Neutrophil (primary cell): ENCODE measurements around the gene GRB14.

Experiments
- H3K27ac ChIP-seq: fragments of 200-600 bp; sonication (generic); 2 replicates; pipeline ENCODE4 v1.5.1; 2016; ENCODE audit warnings: mild to moderate bottlenecking, moderate library complexity
- H3K27me3 ChIP-seq: fragments of 200-600 bp; sonication (generic); 2 replicates; pipeline ENCODE4 v1.6.0; 2016; ENCODE audit warnings: mild to moderate bottlenecking
- H3K36me3 ChIP-seq: fragments of 200-600 bp; sonication (generic); 2 replicates; pipeline ENCODE4 v1.5.1; 2017
- H3K4me1 ChIP-seq, 2 experiments: fragments of 200-600 bp in 1 of 2; sonication (generic) in 1 of 2; 1 replicate in 1 of 2; 2 replicates in 1 of 2; pipeline versions ENCODE4 v1.5.1 to v1.6.1; 2013 to 2016; ENCODE audit warnings: low read depth in 1 of 2, low read length in 1 of 2, mild to moderate bottlenecking in 1 of 2, moderate library complexity in 1 of 2; ENCODE audit not compliant: control insufficient read depth in 1 of 2, insufficient read depth in 1 of 2
- H3K4me3 ChIP-seq, 2 experiments: fragments of 200-600 bp in 1 of 2; sonication (generic) in 1 of 2; 1 replicate in 1 of 2; 2 replicates in 1 of 2; pipeline ENCODE4 v1.5.1; 2013 to 2016; ENCODE audit warnings: low read depth in 1 of 2, low read length in 1 of 2, mild to moderate bottlenecking in 1 of 2, moderate library complexity in 1 of 2
- H3K9me3 ChIP-seq: fragments of 200-600 bp; sonication (generic); 2 replicates; pipeline ENCODE4 v1.5.1; 2016
- CTCF ChIP-seq: fragments of 200-600 bp; sonication (generic); IDR thresholded peaks from 2 replicates; pipeline ENCODE4 v1.5.1; 2016; ENCODE audit warnings: antibody characterized with exemption

The GRB14 gene

GRCh38 chr2:164595031-164595430 is 26.3 kb downstream of the GRB14 start:
- no peak for TF ChIP-seq CTCF
- H3K27ac ChIP-seq = no peak overlapping the region
- no peaks in the 10 kb centered on the region for H3K4me1 ChIP-seq
- no peaks in the 10 kb centered on the region for H3K36me3 ChIP-seq
- no peak overlapping the region for H3K4me3 ChIP-seq
- no peaks in the 10 kb centered on the region for H3K27me3 ChIP-seq
- no peaks in the 10 kb centered on the region for H3K9me3 ChIP-seq

GRCh38 chr2:164593959-164594358 is 27.3 kb downstream of the GRB14 start:
- Histone ChIP-seq H3K9me3 (no peaks in the 10 kb centered on the region), H3K36me3 (no peaks in the 10 kb centered on the region), H3K27ac (no peak overlapping the region), H3K4me1 (no peaks in the 10 kb centered on the region), H3K27me3 (no peaks in the 10 kb centered on the region), H3K4me3 (no peak overlapping the region)
- TF ChIP-seq CTCF = no peak

- no peak for TF ChIP-seq CTCF
- Histone ChIP-seq H3K9me3 (no peaks in the 10 kb centered on the region), H3K36me3 (no peaks in the 10 kb centered on the region), H3K4me3 (no peak overlapping the region), H3K27ac (no peak overlapping the region), H3K4me1 (no peaks in the 10 kb centered on the region), H3K27me3 (no peaks in the 10 kb centered on the region)
Measured at GRCh38 chr2:164593541-164593940, 27.7 kb downstream of the GRB14 start.

- no peaks in the 10 kb centered on the region for H3K4me1 ChIP-seq
- no peaks in the 10 kb centered on the region for H3K9me3 ChIP-seq
- H3K36me3 ChIP-seq = no peaks in the 10 kb centered on the region
- no peaks in the 10 kb centered on the region for H3K27me3 ChIP-seq
- H3K4me3 ChIP-seq = no peak overlapping the region
- H3K27ac ChIP-seq = no peak overlapping the region
- TF ChIP-seq CTCF = no peak
Measured at GRCh38 chr2:164589522-164589921, 31.8 kb downstream of the GRB14 start.

- no peak for TF ChIP-seq CTCF
- H3K9me3 ChIP-seq = no peaks in the 10 kb centered on the region
- no peaks in the 10 kb centered on the region for H3K4me1 ChIP-seq
- H3K36me3 ChIP-seq = no peaks in the 10 kb centered on the region
- H3K27me3 ChIP-seq = no peaks in the 10 kb centered on the region
- no peak overlapping the region for H3K4me3 ChIP-seq
- H3K27ac ChIP-seq = no peak overlapping the region
Measured at GRCh38 chr2:164581050-164581449, 40.2 kb downstream of the GRB14 start.

- Histone ChIP-seq H3K4me3 (no peak overlapping the region), H3K36me3 (no peaks in the 10 kb centered on the region), H3K9me3 (no peaks in the 10 kb centered on the region), H3K4me1 (no peaks in the 10 kb centered on the region), H3K27ac (no peak overlapping the region), H3K27me3 (no peaks in the 10 kb centered on the region)
- no peak for TF ChIP-seq CTCF
Measured at GRCh38 chr2:164574931-164575330, 46.4 kb downstream of the GRB14 start.
